HG02763 (cell line): ENCODE results near the gene PCDHA9.

Source experiments
- ATAC-seq: cut with Tn5 transposase; IDR thresholded peaks from one replicate; pipeline ENCODE4 v1.9.1; 2021; ENCODE audit warnings: mild to moderate bottlenecking, moderate library complexity; ENCODE audit not compliant: unreplicated experiment

PCDHA9 gene

GRCh38 chr5:140877262-140877581 is 29.0 kb downstream of the PCDHA9 start:
- no peak for ATAC-seq

- no peak for ATAC-seq
Measured at GRCh38 chr5:140881889-140882590, 33.9 kb downstream of the PCDHA9 start, which contains the start of gene PCDHA13. Gene PCDHA13 (plus strand): TSS chr5:140882124. CDS start chr5:140882269, 145 bp downstream.

GRCh38 chr5:140882591-140882899 is 34.4 kb downstream of the PCDHA9 start:
- no peak for ATAC-seq

- no peak for ATAC-seq
Measured at GRCh38 chr5:140883373-140883772, 35.2 kb downstream of the PCDHA9 start.

GRCh38 chr5:140883927-140884697 is 35.9 kb downstream of the PCDHA9 start:
- no peak for ATAC-seq
